Measurements from ENCODE around the gene KISS1. TPM values are rescaled to one million over a fixed set of nuclear protein-coding genes. Genes with fewer than 3 reads are reported as not detected.

The KISS1 gene
- total and polyA plus RNA-seq, 2 of the 4 experiments (the other 2 are of a cell fraction), result 11.7 to 27.3 TPM

- no TSS peak for BruUV-seq (replicated peaks)
- Histone ChIP-seq H3K4me1 (ENCODE audit: control insufficient read depth, insufficient read depth, low read length) (peaks cover 2% of the 10 kb centered on the region), H4K8ac (ENCODE audit: low read depth in 2 of 2, low read length in 2 of 2) (no peak overlapping the region), H3K4me3 (ENCODE audit: insufficient read depth, low read depth, low read length) (no peak overlapping the region), H3K23ac (ENCODE audit: low read depth, low read length) (no peak overlapping the region), H4K5ac (ENCODE audit: low read depth, low read length) (no peak overlapping the region), H3K14ac (replicated peaks; ENCODE audit: low read depth, low read length) (no peak overlapping the region), H2AK5ac (ENCODE audit: low read depth, low read length) (no peak overlapping the region), H4K91ac (ENCODE audit: insufficient read depth, low read depth, low read length) (no peak overlapping the region), H3K4ac (ENCODE audit: low read depth, low read length) (no peak overlapping the region), H3K27ac (ENCODE audit: insufficient read depth, low read length) (no peak overlapping the region), H2BK15ac (ENCODE audit: low read depth, low read length) (no peak overlapping the region), H3K79me1 (ENCODE audit: low read depth in 1 of 2, low read length in 2 of 2) (no peaks in the 10 kb centered on the region), H3K4me2 (ENCODE audit: low read depth, low read length) (no peak overlapping the region), H3K9ac (ENCODE audit: low read depth, low read length) (no peak overlapping the region), H2BK120ac (ENCODE audit: low read depth, low read length) (no peak overlapping the region), H3K27me3 (ENCODE audit: control insufficient read depth, insufficient read depth, low read length) (no peaks in the 10 kb centered on the region), H3K18ac (ENCODE audit: low read depth, low read length) (no peak overlapping the region), H4K20me1 (ENCODE audit: insufficient read depth, low read length) (no peaks in the 10 kb centered on the region), H3K9me1 (ENCODE audit: insufficient read depth, low read length) (peaks cover 6% of the 10 kb centered on the region), H2BK5ac (ENCODE audit: low read depth, low read length, poor library complexity, severe bottlenecking) (no peak overlapping the region), H2BK20ac (ENCODE audit: low read depth, low read length) (no peak overlapping the region), H3K56ac (ENCODE audit: extremely low read depth, insufficient read depth, low read length) (no peak overlapping the region), H3K9me3 (ENCODE audit: control insufficient read depth, insufficient read depth, low read length) (no peaks in the 10 kb centered on the region), H2AK9ac (replicated peaks; ENCODE audit: low read depth, low read length, poor library complexity) (no peak overlapping the region), H3K36me3 (ENCODE audit: control insufficient read depth, insufficient read depth, low read length) (peaks cover 21% of the 10 kb centered on the region), H2AFZ (replicated peaks; ENCODE audit: low read length, poor library complexity) (no peak overlapping the region)
- CTCF ChIA-PET, result no interaction called here
- intact Hi-C loops (cut with micrococcal nuclease), result no loop called here
- POLR2A ChIA-PET (ENCODE audit: unreplicated experiment), result no interaction called here
- DNase-seq (no peak), ATAC-seq (ENCODE audit: low read depth) (no peak)
- TF ChIP-seq FOS (IDR thresholded peaks at IDR 0.05; ENCODE audit: low read depth, low read length) (no peak), POLR2A (IDR thresholded peaks at IDR 0.05; ENCODE audit: low read depth, low read length) (no peak), MXI1 (IDR thresholded peaks at IDR 0.05; ENCODE audit: borderline replicate concordance, low read depth, low read length) (no peak), RCOR1 (IDR thresholded peaks at IDR 0.05; ENCODE audit: insufficient replicate concordance, low read length) (no peak), RFX5 (IDR thresholded peaks at IDR 0.05; ENCODE audit: low read depth, low read length) (no peak), MAFK (IDR thresholded peaks at IDR 0.05; ENCODE audit: low read depth, low read length) (no peak), CEBPB (IDR thresholded peaks at IDR 0.05; ENCODE audit: low read depth, low read length) (no peak), CHD1 (IDR thresholded peaks at IDR 0.05; ENCODE audit: low read depth, low read length) (no peak), USF2 (IDR thresholded peaks at IDR 0.05; ENCODE audit: low read depth, low read length) (no peak), BHLHE40 (IDR thresholded peaks at IDR 0.05; ENCODE audit: low read depth, low read length) (no peak), MAZ (IDR thresholded peaks at IDR 0.05; ENCODE audit: borderline replicate concordance, low read depth, low read length) (no peak), CTCF (conservative IDR thresholded peaks at IDR 0.05; ENCODE audit: low read depth, low read length) (no peak), ELK1 (IDR thresholded peaks at IDR 0.05; ENCODE audit: borderline replicate concordance, low read depth, low read length) (no peak), SMC3 (IDR thresholded peaks at IDR 0.05; ENCODE audit: low read depth, low read length) (no peak), NFE2L2 (IDR thresholded peaks at IDR 0.05; ENCODE audit: low read depth, low read length) (no peak), RAD21 (IDR thresholded peaks at IDR 0.05; ENCODE audit: low read length) (no peak)
- dilution Hi-C loops (cut with HindIII; ENCODE audit: low sequenced_read_pairs, unreplicated experiment), result no loop called here
- in situ Hi-C loops (cut with MboI; ENCODE audit: low sequenced_read_pairs), result no loop called here
- 87% methylated on average over 16 of the region's 20 CpGs; no CpG with 5 or more reads in 1 of the 2 experiments for WGBS, 2 experiments (ENCODE audit: extremely low coverage in 2 of 2, insufficient read length in 1 of 2)
Measured at GRCh38 chr1:204227996-204228785, 31.9 kb upstream of the KISS1 start.

All from IMR-90 (cell line).